Stimulated activated CD4-positive, alpha-beta T cell treated with anti-CD3 and anti-CD28 coated beads, Interleukin-1b, Interleukin-23, amount 100 ng/mL, for 24 hours (primary cell): Measurements from ENCODE around the gene PRR7.
A peak's percentile ranks its signal among the peaks of the same experiment; 100 is the strongest.

ENCODE experiments used
- DNase-seq, 4 experiments: peaks; one replicate each; pipeline ENCODE4 v3.0.0-alpha.2; 2020; ENCODE audit warnings: low read depth in 4 of 4, low spot score in 1 of 4

PRR7 gene

GRCh38 chr5:177434942-177435738, 11.5 kb upstream of the PRR7 start:
- DNase-seq: no peak

GRCh38 chr5:177435847-177436536, 10.6 kb upstream of the PRR7 start:
- no peak for DNase-seq

- no peak for DNase-seq
Measured at GRCh38 chr5:177437623-177438022, 9.0 kb upstream of the PRR7 start.

GRCh38 chr5:177438468-177438867, 8.1 kb upstream of the PRR7 start:
- no peak for DNase-seq

GRCh38 chr5:177439518-177440053, 7.0 kb upstream of the PRR7 start:
- DNase-seq: no peak

GRCh38 chr5:177440211-177440989, 6.2 kb upstream of the PRR7 start:
- no peak for DNase-seq

GRCh38 chr5:177440990-177441780, 5.4 kb upstream of the PRR7 start:
- DNase-seq: no peak

GRCh38 chr5:177442066-177442826, 4.4 kb upstream of the PRR7 start:
- DNase-seq: no peak

- no peak for DNase-seq
Measured at GRCh38 chr5:177443144-177443983, 3.2 kb upstream of the PRR7 start.

- DNase-seq: no peak
Measured at GRCh38 chr5:177444106-177445051, 2.2 kb upstream of the PRR7 start.

GRCh38 chr5:177445052-177445916, 1.3 kb upstream of the PRR7 start:
- no peak for DNase-seq

GRCh38 chr5:177445917-177446199, 756 bp upstream of the PRR7 start:
- no peak for DNase-seq

- DNase-seq: peak in 1 of 4 experiments; percentile 64
Measured at GRCh38 chr5:177447066-177447610, 524 bp downstream of the PRR7 start.

GRCh38 chr5:177447611-177448243, 1.1 kb downstream of the PRR7 start:
- no peak for DNase-seq

GRCh38 chr5:177448244-177448950, 1.8 kb downstream of the PRR7 start:
- DNase-seq: no peak
